ENCODE data around the gene TRIM54.

GRCh38 chr2:27312152-27312551 lies 29.9 kb downstream of the TRIM54 start:
- TF ChIP-seq CTCF (IDR thresholded peaks at IDR 0.05) (no peak), POLR2A (IDR thresholded peaks at IDR 0.05) (no peak)

Data from vagina (tissue), 2 donors.